Neural cell (in vitro differentiated cells): ENCODE results near the gene RPL18. TPM values are rescaled to one million over a fixed set of nuclear protein-coding genes. Genes with fewer than 3 reads are reported as not detected.

Experiments
- H2AFZ ChIP-seq: fragments of 200-600, 300-800 bp; sonication (generic), shearing (Covaris generic); 2 replicates; pipeline ENCODE4 v1.6.0; 2014; ENCODE audit warnings: low read depth, mild to moderate bottlenecking, antibody characterized with exemption, low read length, moderate library complexity
- H3F3A ChIP-seq: fragments of 200-600 bp; shearing (Covaris generic); 2 replicates; pipeline ENCODE4 v1.6.1; 2016; ENCODE audit warnings: mild to moderate bottlenecking, moderate library complexity, mixed read lengths, antibody characterized with exemption, low read length; ENCODE audit not compliant: insufficient read depth, poor library complexity, severe bottlenecking
- H3K27ac ChIP-seq: fragments of 200-600, 300-800 bp; sonication (generic), shearing (Covaris generic); 2 replicates; pipeline ENCODE4 v1.5.1; 2014; ENCODE audit warnings: mild to moderate bottlenecking, low read length, moderate library complexity
- H3K27me3 ChIP-seq: fragments of 300-800, 200-600 bp; sonication (generic), shearing (Covaris generic); 2 replicates; pipeline ENCODE4 v1.6.0; 2014; ENCODE audit warnings: mild to moderate bottlenecking, low read depth, low read length, moderate library complexity; ENCODE audit not compliant: insufficient read depth
- H3K36me3 ChIP-seq: fragments of 300-800, 200-600 bp; sonication (generic), shearing (Covaris generic); 2 replicates; pipeline ENCODE4 v1.5.1; 2014; ENCODE audit warnings: mild to moderate bottlenecking, antibody characterized with exemption, low read length, moderate library complexity; ENCODE audit not compliant: insufficient read depth
- H3K4me2 ChIP-seq: fragments of 300-800, 200-600 bp; sonication (generic), shearing (Covaris generic); 2 replicates; pipeline ENCODE4 v1.6.0; 2014; ENCODE audit warnings: mild to moderate bottlenecking, low read length
- H3K4me3 ChIP-seq: fragments of 300-800, 200-600 bp; sonication (generic), shearing (Covaris generic); 2 replicates; pipeline ENCODE4 v1.5.1; 2014; ENCODE audit warnings: mild to moderate bottlenecking, low read length, moderate library complexity
- H3K79me2 ChIP-seq: fragments of 200-600 bp; shearing (Covaris generic); replicated peaks from 2 replicates; pipeline ENCODE4 v1.6.0; 2014; ENCODE audit warnings: mild to moderate bottlenecking, low read length, moderate library complexity; ENCODE audit not compliant: insufficient read depth
- H3K9ac ChIP-seq: fragments of 300-800, 200-600 bp; sonication (generic), shearing (Covaris generic); 2 replicates; pipeline ENCODE4 v1.6.1; 2016; ENCODE audit warnings: mild to moderate bottlenecking, low read length, mixed read lengths
- H3K9me2 ChIP-seq: fragments of 200-600 bp; shearing (Covaris generic); 2 replicates; pipeline ENCODE4 v1.6.1; 2016; ENCODE audit warnings: mild to moderate bottlenecking, low read length, mixed read lengths; ENCODE audit not compliant: insufficient read depth
- H3K9me3 ChIP-seq: fragments of 200-600, 300-800 bp; sonication (generic), shearing (Covaris generic); 2 replicates; pipeline ENCODE4 v1.6.1; 2016; ENCODE audit warnings: mild to moderate bottlenecking, mixed run types, low read length, moderate library complexity, mixed read lengths
- H4K20me1 ChIP-seq: fragments of 200-600 bp; shearing (Covaris generic); 2 replicates; pipeline ENCODE4 v1.6.1; 2016; ENCODE audit warnings: mild to moderate bottlenecking, mixed run types; ENCODE audit not compliant: insufficient read depth
- CTCF ChIP-seq: fragments of 450-650 bp; IDR thresholded peaks from 2 replicates; pipeline ENCODE4 v1.5.1; 2014; ENCODE audit warnings: antibody characterized with exemption, mild to moderate bottlenecking, moderate library complexity; ENCODE audit not compliant: poor library complexity, severe bottlenecking
- EP300 ChIP-seq: fragments of 450-650 bp; conservative IDR thresholded peaks from 2 replicates; pipeline ENCODE4 v1.6.1; 2014; ENCODE audit warnings: antibody characterized with exemption, mild to moderate bottlenecking, moderate library complexity; ENCODE audit not compliant: poor library complexity, severe bottlenecking
- EZH2 ChIP-seq: fragments of 200-600, 300-800 bp; shearing (Covaris generic), sonication (generic); IDR thresholded peaks from 2 replicates; pipeline ENCODE4 v1.6.1; 2014; ENCODE audit warnings: antibody characterized with exemption, low read length, borderline replicate concordance, mild to moderate bottlenecking; ENCODE audit not compliant: insufficient read depth, poor library complexity, severe bottlenecking
- MXI1 ChIP-seq: fragments of 450-650 bp; conservative IDR thresholded peaks from 2 replicates; pipeline ENCODE4 v1.6.1; 2014; ENCODE audit warnings: antibody characterized with exemption, mild to moderate bottlenecking; ENCODE audit not compliant: poor library complexity, severe bottlenecking
- POLR2AphosphoS5 ChIP-seq: IDR thresholded peaks from 2 replicates; pipeline ENCODE4 v1.6.1; 2012
- RAD21 ChIP-seq: fragments of 450-650 bp; conservative IDR thresholded peaks from 2 replicates; pipeline ENCODE4 v1.6.1; 2014; ENCODE audit warnings: antibody characterized with exemption, mild to moderate bottlenecking, moderate library complexity
- REST ChIP-seq: IDR thresholded peaks from 2 replicates; pipeline ENCODE4 v1.6.1; 2012; ENCODE audit warnings: borderline replicate concordance
- SMC3 ChIP-seq: fragments of 450-650 bp; conservative IDR thresholded peaks from 2 replicates; pipeline ENCODE4 v1.6.1; 2014; ENCODE audit warnings: antibody characterized with exemption, mild to moderate bottlenecking, moderate library complexity; ENCODE audit not compliant: poor library complexity
- TAF1 ChIP-seq: IDR thresholded peaks from 2 replicates; pipeline ENCODE4 v1.6.1; 2012; ENCODE audit warnings: low read depth
- polyA plus RNA-seq: library from polyadenylated mRNA; depleted of rRNA; stranded (reverse); fragments of >200 nt; gene quantifications from 2 replicates; pipeline ENCODE4 v1.2.3, GENCODE V29; 2014

The RPL18 gene
- polyA plus RNA-seq, 1 donor from 2014 or later = 2,102 TPM

GRCh38 chr19:48637948-48638830 lies 19.2 kb upstream of the RPL18 start:
- peak overlapping the region; percentile 74 for H3K9ac ChIP-seq
- H3K9me2 ChIP-seq = no peaks in the 10 kb centered on the region
- no peaks in the 10 kb centered on the region for H4K20me1 ChIP-seq
- H3K36me3 ChIP-seq = no peaks in the 10 kb centered on the region
- peak overlapping the region; percentile 83 for H3K27ac ChIP-seq
- H3K9me3 ChIP-seq = no peaks in the 10 kb centered on the region
- peak; percentile 47 for TF ChIP-seq CTCF
- TF ChIP-seq SMC3 = peak; percentile 33
- no peak for TF ChIP-seq RAD21
- TF ChIP-seq MXI1 = no peak
- TF ChIP-seq REST = peak; percentile 61
- TF ChIP-seq EP300 = no peak
- peak; percentile 71 for TF ChIP-seq POLR2AphosphoS5
- no peak for TF ChIP-seq EZH2
- no peak for TF ChIP-seq TAF1
- H3K4me2 ChIP-seq = peak overlapping the region; percentile 86
- peak overlapping the region; percentile 66 for H3K4me3 ChIP-seq
- no peaks in the 10 kb centered on the region for H3K27me3 ChIP-seq
- peaks cover 8% of the 10 kb centered on the region for H3F3A ChIP-seq
- no peaks in the 10 kb centered on the region for H3K79me2 ChIP-seq
- H2AFZ ChIP-seq = no peak overlapping the region

- H3K9me3 ChIP-seq = no peaks in the 10 kb centered on the region
- no peak overlapping the region for H2AFZ ChIP-seq
- peak overlapping the region; percentile 66 for H3K4me3 ChIP-seq
- H3K27me3 ChIP-seq = no peaks in the 10 kb centered on the region
- H3K36me3 ChIP-seq = no peaks in the 10 kb centered on the region
- H3K79me2 ChIP-seq = no peaks in the 10 kb centered on the region
- peak overlapping the region; percentile 74 for H3K9ac ChIP-seq
- peak overlapping the region; percentile 34 for H3K4me2 ChIP-seq
- TF ChIP-seq POLR2AphosphoS5 (no peak), TAF1 (no peak), EZH2 (no peak), EP300 (no peak), REST (no peak), CTCF (no peak), MXI1 (peak; percentile 83), SMC3 (no peak)
- H3K9me2 ChIP-seq = no peaks in the 10 kb centered on the region
- peaks cover 8% of the 10 kb centered on the region for H3F3A ChIP-seq
- peak overlapping the region; percentile 83 for H3K27ac ChIP-seq
- no peaks in the 10 kb centered on the region for H4K20me1 ChIP-seq
Measured at GRCh38 chr19:48637449-48637947, 18.5 kb upstream of the RPL18 start.
